Right hindlimb (tissue), 1 donor: ENCODE data around the gene RAC3.

Source experiments
- DNase-seq: peaks from one replicate; pipeline ENCODE4 v3.0.0-alpha.2; 2018

RAC3 gene

GRCh38 chr17:82045936-82046484 lies 14.5 kb downstream of the RAC3 start:
- DNase-seq: no peak

GRCh38 chr17:82046903-82047302 lies 15.4 kb downstream of the RAC3 start:
- DNase-seq: no peak

- DNase-seq: no peak
Measured at GRCh38 chr17:82047379-82047778, 15.9 kb downstream of the RAC3 start.

GRCh38 chr17:82047914-82048570 lies 16.6 kb downstream of the RAC3 start:
- DNase-seq: no peak

GRCh38 chr17:82048571-82048971 lies 17.1 kb downstream of the RAC3 start:
- DNase-seq: no peak

- no peak for DNase-seq
Measured at GRCh38 chr17:82049106-82049505, 17.6 kb downstream of the RAC3 start.

- DNase-seq: no peak
Measured at GRCh38 chr17:82049521-82049971, 18.1 kb downstream of the RAC3 start.

GRCh38 chr17:82050152-82050760 lies 18.8 kb downstream of the RAC3 start:
- DNase-seq: peak; percentile 14

- DNase-seq: peak; percentile 38
Measured at GRCh38 chr17:82050761-82051641, 19.5 kb downstream of the RAC3 start.

GRCh38 chr17:82051776-82052637 lies 20.5 kb downstream of the RAC3 start, which contains the start of the genes GPS1 and RFNG:
Gene GPS1 (plus strand): TSS chr17:82051898. CDS start chr17:82051932, 34 bp downstream.
Gene RFNG (minus strand): TSS chr17:82051811. CDS start chr17:82051766, 45 bp downstream.
- DNase-seq: peak; percentile 83

GRCh38 chr17:82052638-82053059 lies 21.2 kb downstream of the RAC3 start:
- no peak for DNase-seq

- peak; percentile 16 for DNase-seq
Measured at GRCh38 chr17:82053130-82053529, 21.7 kb downstream of the RAC3 start.

- peak; percentile 13 for DNase-seq
Measured at GRCh38 chr17:82053556-82054263, 22.2 kb downstream of the RAC3 start.

GRCh38 chr17:82054351-82055022 lies 23.0 kb downstream of the RAC3 start:
- peak; percentile 19 for DNase-seq

GRCh38 chr17:82055023-82055964 lies 23.8 kb downstream of the RAC3 start:
- peak; percentile 20 for DNase-seq

GRCh38 chr17:82055965-82056728 lies 24.7 kb downstream of the RAC3 start:
- peak; percentile 19 for DNase-seq

- DNase-seq: peak; percentile 32
Measured at GRCh38 chr17:82056729-82057621, 25.5 kb downstream of the RAC3 start.
